Activated B cell treated with CpG ODN at 0.5 μM for 24 hours (primary cell): ENCODE results near the gene CCBE1. TPM values are rescaled to one million over a fixed set of nuclear protein-coding genes. Genes with fewer than 3 reads are reported as not detected.

ENCODE experiments used
- ATAC-seq: fragments of 200-7000 bp; cut with Tn5 transposase; one replicate; pipeline ENCODE4 v1.10.0; 2021; ENCODE audit warnings: low read depth, mild to moderate bottlenecking, moderate library complexity
- CTCF ChIA-PET: fragments of 350-600 bp; sonication (Branson Sonifier 250); formaldehyde crosslinking; loops from one replicate; lab custom pipeline; 2021; ENCODE audit warnings: antibody characterized with exemption; lab: Charles Lee
- POLR2A ChIA-PET: fragments of 350-600 bp; sonication (Branson Sonifier 250); formaldehyde crosslinking; loops from one replicate; lab custom pipeline; 2021; ENCODE audit warnings: antibody characterized with exemption; lab: Charles Lee
- DNase-seq: peaks from one replicate; pipeline ENCODE4 v3.0.0; 2022
- H3K27ac Mint-ChIP-seq: one replicate; pipeline ENCODE4 v1.8.0; 2020; ENCODE audit warnings: mixed read lengths
- H3K27me3 Mint-ChIP-seq: one replicate; pipeline ENCODE4 v1.8.0; 2021; ENCODE audit warnings: mixed read lengths
- H3K36me3 Mint-ChIP-seq: one replicate; pipeline ENCODE4 v1.8.0; 2021; ENCODE audit warnings: low read depth, mixed read lengths
- H3K4me1 Mint-ChIP-seq: one replicate; pipeline ENCODE4 v1.8.0; 2021; ENCODE audit warnings: mixed read lengths
- H3K4me3 Mint-ChIP-seq: one replicate; pipeline ENCODE4 v1.8.0; 2020; ENCODE audit warnings: mild to moderate bottlenecking, mixed read lengths
- H3K9me3 Mint-ChIP-seq: one replicate; pipeline ENCODE4 v1.8.0; 2020; ENCODE audit warnings: mixed read lengths
- intact Hi-C: fragments of 100-400 bp; cut with micrococcal nuclease; formaldehyde crosslinking; loops from one replicate; pipeline ENCODE4 v1.15.1; 2024
- total RNA-seq: library from RNA; stranded (reverse); gene quantifications from 2 replicates; pipeline ENCODE4 v1.2.3, GENCODE V29; 2022
- TF ChIP-seq, protein P1 (sequence below): fragments of 200-600 bp; IDR thresholded peaks from one replicate; pipeline ENCODE4 v1.8.0; 2022; ENCODE audit warnings: antibody characterized with exemption, mild to moderate bottlenecking

Gene CCBE1
- total RNA-seq, 1 donor from 2014 or later: 0.04 TPM

DNA sequence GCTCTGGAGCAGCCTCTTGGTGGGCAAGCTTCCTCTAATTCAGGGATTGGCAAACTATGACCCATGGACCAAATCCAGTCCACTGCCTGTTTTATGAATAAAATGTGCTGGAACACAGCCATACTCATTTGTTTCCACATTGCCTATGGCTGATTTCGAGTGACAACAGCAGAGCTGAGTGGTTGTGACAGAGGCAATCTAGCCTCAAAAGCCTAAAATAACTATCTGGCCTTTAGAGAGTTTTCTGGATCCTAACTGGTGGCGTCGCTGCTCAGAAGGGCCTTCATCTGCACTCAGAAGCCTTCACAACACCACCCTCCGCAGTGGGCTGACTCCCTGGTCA is 147.1 kb downstream of the CCBE1 start:
- H3K9me3 Mint-ChIP-seq: no peaks in the 10 kb centered on the region
- intact Hi-C loops: no loop called here
- H3K4me3 Mint-ChIP-seq: no peak overlapping the region
- no peak overlapping the region for H3K27ac Mint-ChIP-seq
- TF ChIP-seq, protein P1, sequence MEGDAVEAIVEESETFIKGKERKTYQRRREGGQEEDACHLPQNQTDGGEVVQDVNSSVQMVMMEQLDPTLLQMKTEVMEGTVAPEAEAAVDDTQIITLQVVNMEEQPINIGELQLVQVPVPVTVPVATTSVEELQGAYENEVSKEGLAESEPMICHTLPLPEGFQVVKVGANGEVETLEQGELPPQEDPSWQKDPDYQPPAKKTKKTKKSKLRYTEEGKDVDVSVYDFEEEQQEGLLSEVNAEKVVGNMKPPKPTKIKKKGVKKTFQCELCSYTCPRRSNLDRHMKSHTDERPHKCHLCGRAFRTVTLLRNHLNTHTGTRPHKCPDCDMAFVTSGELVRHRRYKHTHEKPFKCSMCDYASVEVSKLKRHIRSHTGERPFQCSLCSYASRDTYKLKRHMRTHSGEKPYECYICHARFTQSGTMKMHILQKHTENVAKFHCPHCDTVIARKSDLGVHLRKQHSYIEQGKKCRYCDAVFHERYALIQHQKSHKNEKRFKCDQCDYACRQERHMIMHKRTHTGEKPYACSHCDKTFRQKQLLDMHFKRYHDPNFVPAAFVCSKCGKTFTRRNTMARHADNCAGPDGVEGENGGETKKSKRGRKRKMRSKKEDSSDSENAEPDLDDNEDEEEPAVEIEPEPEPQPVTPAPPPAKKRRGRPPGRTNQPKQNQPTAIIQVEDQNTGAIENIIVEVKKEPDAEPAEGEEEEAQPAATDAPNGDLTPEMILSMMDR: no peak
- H3K36me3 Mint-ChIP-seq: no peaks in the 10 kb centered on the region
- DNase-seq: no peak
- H3K4me1 Mint-ChIP-seq: no peaks in the 10 kb centered on the region
- CTCF ChIA-PET: no interaction called here
- POLR2A ChIA-PET: no interaction called here
- ATAC-seq: no peak
- H3K27me3 Mint-ChIP-seq: peaks cover 4% of the 10 kb centered on the region

DNA sequence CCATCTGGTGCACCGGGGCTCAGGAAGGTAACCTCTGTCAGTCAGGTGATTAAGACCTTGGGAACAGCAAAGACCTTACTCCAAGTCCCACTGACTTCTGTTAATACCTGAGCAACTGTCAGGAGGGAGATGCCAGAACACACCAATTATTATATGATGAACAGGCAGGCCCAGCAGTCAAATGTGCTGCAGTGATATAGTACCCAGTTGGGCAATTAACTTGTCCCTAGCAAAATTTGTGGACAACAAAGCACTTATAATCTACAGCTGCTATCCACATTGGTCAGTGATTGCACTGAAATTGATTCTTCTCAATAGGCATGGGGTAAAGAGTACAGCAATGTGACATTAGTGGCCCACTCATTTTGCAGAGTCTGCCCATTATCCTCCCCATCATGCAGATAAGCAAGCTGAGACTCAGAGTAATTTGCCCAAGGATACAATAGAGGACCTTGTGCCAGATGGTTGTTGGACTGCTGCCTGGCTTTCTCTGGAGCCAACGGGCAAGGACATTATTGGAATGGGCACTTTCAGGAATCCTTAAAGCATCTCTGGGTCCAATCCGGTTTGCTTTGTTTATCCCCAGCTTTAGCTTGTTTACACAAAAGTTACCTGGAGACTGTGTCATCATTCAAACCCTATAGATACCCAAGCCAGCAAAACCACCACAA is 147.6 kb downstream of the CCBE1 start:
- H3K4me1 Mint-ChIP-seq: no peaks in the 10 kb centered on the region
- H3K36me3 Mint-ChIP-seq: no peaks in the 10 kb centered on the region
- POLR2A ChIA-PET: no interaction called here
- TF ChIP-seq, protein P1: no peak
- no peaks in the 10 kb centered on the region for H3K9me3 Mint-ChIP-seq
- DNase-seq: no peak
- no peak overlapping the region for H3K4me3 Mint-ChIP-seq
- intact Hi-C loops: no loop called here
- CTCF ChIA-PET: no interaction called here
- no peak overlapping the region for H3K27ac Mint-ChIP-seq
- H3K27me3 Mint-ChIP-seq: peaks cover 4% of the 10 kb centered on the region
- no peak for ATAC-seq

DNA sequence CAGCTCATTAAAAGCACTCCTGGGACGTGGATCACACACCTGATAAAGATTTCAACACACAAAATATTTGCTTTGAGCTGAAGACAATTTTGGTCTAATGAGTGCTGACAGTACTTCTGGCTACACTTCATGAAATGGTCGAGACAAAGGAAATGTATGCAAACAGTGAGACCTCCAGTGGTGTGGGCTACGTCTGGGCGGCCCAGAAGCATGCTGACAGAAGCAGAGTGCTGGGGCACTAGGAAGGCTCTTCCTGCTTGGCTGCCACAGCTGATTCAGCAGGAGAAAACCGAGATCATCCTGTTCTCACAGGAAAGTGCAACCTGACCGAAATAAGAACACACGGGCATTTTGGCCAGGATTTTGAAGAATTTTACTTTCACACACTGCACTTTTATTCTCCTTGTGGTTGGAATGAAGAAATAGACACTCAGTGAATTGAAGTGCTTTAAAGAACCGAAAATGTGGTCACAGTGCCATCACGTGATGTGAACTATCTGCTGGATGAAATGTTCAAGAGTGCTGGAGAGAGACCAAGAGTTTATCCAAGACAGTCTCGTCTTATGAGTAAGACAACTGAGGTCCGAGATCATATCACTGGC is 149.5 kb downstream of the CCBE1 start:
- ChIA-PET CTCF (no interaction called here), POLR2A (no interaction called here)
- DNase-seq (no peak), ATAC-seq (no peak)
- Mint-ChIP-seq H3K27me3 (peaks cover 4% of the 10 kb centered on the region), H3K9me3 (no peaks in the 10 kb centered on the region), H3K36me3 (no peaks in the 10 kb centered on the region), H3K27ac (no peak overlapping the region), H3K4me1 (no peaks in the 10 kb centered on the region), H3K4me3 (no peak overlapping the region)
- TF ChIP-seq, protein P1: no peak
- intact Hi-C loops: no loop called here

DNA sequence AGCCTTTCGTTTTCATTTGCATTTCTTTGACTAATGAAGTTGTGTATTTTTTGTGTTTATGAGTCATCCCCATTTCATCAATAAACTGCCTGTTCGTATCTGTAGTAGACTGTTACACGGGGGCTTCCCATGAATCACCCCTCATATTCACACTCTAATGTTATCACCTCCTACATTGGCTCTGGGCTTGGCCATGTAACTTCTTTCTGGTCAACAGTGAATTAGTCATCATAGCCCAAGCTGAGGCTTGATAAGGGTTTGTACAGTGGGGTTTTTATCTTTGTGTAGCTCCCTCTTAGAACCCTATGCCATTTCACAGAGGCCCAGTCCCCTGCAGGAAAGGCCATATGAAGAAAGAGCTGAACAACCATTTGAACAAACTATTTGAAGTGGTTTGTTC is 151.0 kb downstream of the CCBE1 start:
- no peak overlapping the region for H3K4me3 Mint-ChIP-seq
- no peaks in the 10 kb centered on the region for H3K9me3 Mint-ChIP-seq
- no peak for ATAC-seq
- TF ChIP-seq, protein P1: no peak
- H3K36me3 Mint-ChIP-seq: no peaks in the 10 kb centered on the region
- ChIA-PET POLR2A (no interaction called here), CTCF (no interaction called here)
- no peak for DNase-seq
- peaks cover 7% of the 10 kb centered on the region for H3K27me3 Mint-ChIP-seq
- H3K4me1 Mint-ChIP-seq: no peaks in the 10 kb centered on the region
- intact Hi-C loops: no loop called here
- H3K27ac Mint-ChIP-seq: no peak overlapping the region

DNA sequence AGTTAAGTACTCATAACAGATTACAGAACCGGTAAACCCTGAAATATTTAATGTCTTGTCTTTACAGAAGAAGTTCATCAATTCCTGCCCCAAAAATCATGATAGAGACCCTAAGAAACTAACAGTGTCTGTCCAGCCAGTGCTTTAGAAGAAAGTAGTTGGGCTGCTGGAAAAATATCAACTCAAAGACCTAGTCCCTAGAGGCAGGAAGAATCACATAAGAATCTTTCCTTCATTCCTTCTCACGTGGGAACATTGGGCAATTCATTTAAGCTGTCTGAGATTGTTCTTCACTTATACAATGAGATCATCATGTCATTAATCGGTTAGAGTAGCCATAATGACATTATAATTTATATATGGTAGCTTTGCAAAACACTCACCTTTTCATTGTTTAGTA is 156.4 kb downstream of the CCBE1 start:
- intact Hi-C loops: no loop called here
- ATAC-seq (no peak), DNase-seq (no peak)
- ChIA-PET CTCF (no interaction called here), POLR2A (no interaction called here)
- H3K9me3 Mint-ChIP-seq: no peaks in the 10 kb centered on the region
- H3K27me3 Mint-ChIP-seq: peaks cover 16% of the 10 kb centered on the region
- no peaks in the 10 kb centered on the region for H3K4me1 Mint-ChIP-seq
- H3K27ac Mint-ChIP-seq: no peak overlapping the region
- TF ChIP-seq, protein P1: no peak
- no peak overlapping the region for H3K4me3 Mint-ChIP-seq
- H3K36me3 Mint-ChIP-seq: no peaks in the 10 kb centered on the region
